Choroid plexus epithelial cell (primary cell): ENCODE measurements around the gene PSPC1.
A peak's percentile ranks its signal among the peaks of the same experiment; 100 is the strongest.

Experiments
- DNase-seq: peaks from one replicate; pipeline ENCODE4 v3.0.0-alpha.2; 2010; ENCODE audit warnings: low read depth
- H3K4me3 ChIP-seq: 2 replicates; pipeline ENCODE4 v1.5.1; 2011; ENCODE audit warnings: low read depth, mild to moderate bottlenecking, control low read depth, low read length, moderate library complexity
- CTCF ChIP-seq: conservative IDR thresholded peaks from 2 replicates; pipeline ENCODE4 v1.5.1; 2011; ENCODE audit warnings: low read depth, mild to moderate bottlenecking, control low read depth, inconsistent platforms, low read length, moderate library complexity

PSPC1 gene

GRCh38 chr13:19674898-19675297, 107.8 kb downstream of the PSPC1 start:
- no peak for DNase-seq
- TF ChIP-seq CTCF, result no peak
- no peak overlapping the region for H3K4me3 ChIP-seq

- no peak for TF ChIP-seq CTCF
- DNase-seq, result peak; percentile 42
- H3K4me3 ChIP-seq, result no peak overlapping the region
Observed at GRCh38 chr13:19673473-19674430, 109.0 kb downstream of the PSPC1 start.

- no peak for TF ChIP-seq CTCF
- DNase-seq, result no peak
- H3K4me3 ChIP-seq, result no peak overlapping the region
Observed at GRCh38 chr13:19672990-19673389, 109.8 kb downstream of the PSPC1 start.

GRCh38 chr13:19670147-19670546, 112.6 kb downstream of the PSPC1 start:
- DNase-seq, result no peak
- no peak for TF ChIP-seq CTCF

GRCh38 chr13:19668778-19669177, 114.0 kb downstream of the PSPC1 start:
- no peak for DNase-seq
- H3K4me3 ChIP-seq, result no peak overlapping the region
- no peak for TF ChIP-seq CTCF

More at GRCh38 chr13:19670147-19670546, 112.6 kb downstream of the PSPC1 start:
- no peak overlapping the region for H3K4me3 ChIP-seq

GRCh38 chr13:19665427-19665859, 117.3 kb downstream of the PSPC1 start:
- no peak for TF ChIP-seq CTCF
- DNase-seq, result no peak
- H3K4me3 ChIP-seq, result no peak overlapping the region
